NOMO-1 treated with DMSO at 0.1 percent for 48 hours (cell line): Measurements from ENCODE around the gene ZDHHC9.
A peak's percentile ranks its signal among the peaks of the same experiment; 100 is the strongest.

Experiments used
- DNase-seq: peaks from one replicate; lab custom pipeline; 2025; ENCODE audit not compliant: unreplicated experiment; lab: John Stamatoyannopoulos, UW

Gene ZDHHC9

DNA sequence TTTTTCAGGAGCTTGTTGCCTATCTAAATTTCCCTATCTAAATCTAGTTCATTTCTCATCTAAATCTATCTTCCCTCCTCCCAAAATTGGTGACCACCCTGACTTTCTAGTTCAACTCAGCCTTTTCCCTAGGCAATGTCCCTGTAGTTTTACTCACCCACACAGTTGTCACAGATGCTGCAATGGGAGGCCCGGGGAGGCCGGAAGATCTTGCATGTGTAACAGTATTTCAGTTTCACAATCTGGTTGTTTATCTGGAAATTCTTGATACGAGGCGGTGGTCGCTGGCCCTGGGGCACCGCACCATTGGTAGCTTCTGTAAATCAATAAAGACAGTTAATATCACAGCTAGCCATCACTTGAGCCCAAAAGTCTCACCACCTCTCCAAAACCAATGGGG lies 20.2 kb downstream of the ZDHHC9 start:
- no peak for DNase-seq

DNA sequence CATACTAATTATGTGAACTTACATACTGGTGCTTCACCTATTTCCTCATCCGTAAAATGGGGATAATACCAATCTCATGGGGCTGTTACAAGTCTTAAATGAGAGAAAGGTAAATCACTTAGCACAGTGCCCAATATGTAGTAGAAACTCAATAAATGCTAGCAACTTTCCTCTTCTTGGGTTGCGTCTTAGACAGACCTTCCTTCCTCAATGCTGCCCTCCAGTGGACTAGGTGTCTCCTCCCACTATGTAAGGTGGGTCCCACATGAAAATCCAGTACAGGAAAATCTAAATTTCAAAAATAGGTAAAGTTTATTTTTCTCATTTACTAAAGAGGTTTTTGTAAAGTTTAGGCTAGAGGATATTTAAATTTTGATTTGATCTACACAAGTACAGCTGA lies 20.6 kb downstream of the ZDHHC9 start:
- DNase-seq = peak; percentile 66

DNA sequence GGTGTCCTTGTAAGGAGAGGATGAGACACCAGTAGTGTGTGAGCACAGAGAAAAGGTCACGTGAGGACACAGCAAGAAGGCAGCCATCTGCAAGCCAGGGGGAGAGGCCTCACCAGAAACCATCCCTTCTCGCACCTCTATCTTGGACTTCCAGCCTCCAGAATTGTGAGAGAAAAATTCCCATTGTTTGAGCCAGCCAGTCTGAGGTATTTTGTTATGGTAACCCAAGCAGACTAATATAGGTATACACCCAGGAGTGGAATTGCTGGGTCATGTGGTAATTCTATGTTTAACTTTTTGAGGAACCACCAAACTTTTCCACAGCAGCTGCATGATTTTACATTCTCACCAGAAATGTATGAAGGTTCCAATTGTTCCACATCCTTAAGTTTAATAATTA lies 25.6 kb downstream of the ZDHHC9 start:
- DNase-seq = no peak

DNA sequence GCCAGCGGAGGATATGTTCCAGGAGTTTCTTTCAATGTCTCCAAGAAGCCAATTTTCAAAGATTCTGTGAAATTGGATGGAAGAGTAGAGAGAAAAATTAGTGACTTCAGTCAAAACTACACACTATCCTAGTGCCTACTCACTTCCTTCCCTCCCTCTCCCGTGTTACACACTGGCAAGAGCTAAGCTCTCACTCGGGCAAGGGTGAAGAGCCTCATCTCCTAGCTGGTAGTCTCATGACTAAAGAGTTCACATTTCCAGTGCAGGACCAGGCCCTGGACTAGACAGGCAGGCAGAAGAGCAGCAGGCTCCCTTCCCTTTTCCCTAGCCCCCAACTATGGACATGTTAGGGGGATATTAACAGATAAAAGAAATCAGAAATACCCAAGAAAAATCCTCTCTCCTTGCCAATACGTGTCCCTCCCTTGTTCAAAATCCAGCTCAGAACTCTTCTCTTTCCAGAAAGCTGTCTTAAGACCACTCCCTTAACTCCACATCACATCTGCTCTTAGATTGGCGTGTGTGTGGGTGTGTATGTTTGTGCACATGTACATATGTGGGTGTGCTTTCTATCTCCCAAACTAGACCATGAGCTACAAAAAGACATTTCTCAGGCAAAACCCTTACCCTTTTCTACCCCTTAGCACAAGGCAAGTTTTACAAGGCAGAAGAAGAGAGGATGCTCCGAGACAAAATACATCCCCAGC lies 29.9 kb downstream of the ZDHHC9 start:
- no peak for DNase-seq

DNA sequence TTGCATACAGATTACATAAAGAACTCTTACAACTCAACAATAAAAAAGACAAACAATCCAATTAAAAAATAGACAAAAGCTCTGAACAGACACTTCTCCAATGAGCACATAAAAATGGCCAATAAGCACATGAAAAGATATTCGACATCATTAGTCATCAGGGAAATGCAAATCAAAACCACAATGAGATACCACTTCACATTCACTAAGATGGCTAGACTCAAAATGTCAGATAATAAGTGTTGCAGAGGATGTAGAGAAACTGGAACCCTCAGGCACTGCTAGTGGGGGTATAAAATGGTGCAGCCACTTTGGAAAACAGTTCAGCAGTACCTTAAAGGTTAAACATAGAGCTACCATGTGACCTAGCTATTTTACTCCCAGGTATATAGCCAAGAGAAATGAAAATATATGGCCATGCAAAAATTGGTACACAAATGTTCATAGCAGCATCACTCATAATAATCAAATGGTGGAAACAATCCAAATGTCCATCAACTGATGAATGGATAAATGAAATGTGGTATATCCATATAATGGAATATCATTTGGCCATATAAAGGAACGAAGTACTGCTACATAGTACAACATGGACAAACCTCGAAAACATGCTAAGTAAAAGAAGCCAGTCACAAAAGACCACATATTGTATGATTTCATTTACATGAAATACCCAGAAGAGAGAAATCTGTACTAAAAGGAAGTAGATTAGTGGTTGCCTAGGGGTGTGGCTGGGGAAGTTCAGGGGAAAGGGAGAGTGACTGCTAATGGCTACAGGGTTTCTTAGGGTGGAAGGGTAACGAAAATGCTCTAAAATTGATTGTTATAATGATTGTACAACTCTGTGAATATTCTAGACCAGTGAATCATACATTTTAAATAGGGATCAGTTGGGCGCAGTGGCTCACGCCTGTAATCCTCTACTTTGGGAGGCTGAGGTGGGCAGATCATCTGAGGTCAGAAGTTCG lies 34.6 kb downstream of the ZDHHC9 start:
- peak; percentile 68 for DNase-seq

DNA sequence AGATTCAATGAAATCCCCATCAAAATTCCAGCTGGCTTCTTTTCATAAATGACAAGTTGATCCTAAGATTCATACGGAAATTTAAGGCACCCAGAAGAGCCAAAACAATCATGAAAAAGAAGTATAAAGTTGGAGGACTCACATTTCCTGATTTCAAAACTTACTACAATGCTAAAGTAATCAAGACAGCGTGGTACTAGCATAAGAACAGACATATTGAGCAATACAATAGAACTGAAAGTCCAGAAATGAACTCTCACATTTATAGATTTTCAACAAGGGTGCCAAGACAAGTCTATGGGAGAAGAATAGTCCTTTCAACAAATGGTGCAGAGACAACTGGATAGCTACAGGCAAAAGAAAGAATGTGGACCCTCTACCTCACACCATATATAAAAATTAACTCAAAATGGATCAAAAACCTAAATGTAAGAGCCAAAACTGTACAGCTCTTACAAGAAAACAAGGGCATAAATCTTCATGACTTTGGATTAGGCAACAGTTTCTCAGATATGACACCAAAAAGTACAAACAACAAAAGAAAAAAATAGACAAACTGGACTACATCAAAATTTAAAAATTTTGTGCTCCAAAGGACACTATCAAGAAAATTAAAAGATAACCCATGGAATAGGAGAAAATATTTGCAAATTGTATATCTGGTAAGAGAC lies 35.4 kb downstream of the ZDHHC9 start:
- DNase-seq = peak; percentile 27

DNA sequence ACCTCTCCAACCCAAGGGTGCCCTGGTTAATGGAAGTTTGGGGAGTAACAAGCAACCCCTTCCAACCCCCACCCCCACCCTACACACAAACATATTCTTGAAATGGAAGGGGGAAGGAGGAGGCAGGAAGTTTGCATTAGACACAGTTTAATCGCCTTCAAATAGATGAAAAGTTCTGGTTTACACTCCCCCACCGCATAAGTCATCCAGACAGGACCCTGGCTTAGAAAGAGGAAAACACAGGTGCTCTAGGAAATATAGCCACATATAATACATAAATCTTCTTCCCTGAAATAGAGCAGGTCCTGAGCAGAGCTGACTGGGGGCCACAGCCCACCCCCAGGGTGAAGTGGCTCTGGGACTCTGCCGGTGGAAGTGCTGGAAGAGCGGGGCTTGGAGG lies 38.9 kb downstream of the ZDHHC9 start:
- no peak for DNase-seq

DNA sequence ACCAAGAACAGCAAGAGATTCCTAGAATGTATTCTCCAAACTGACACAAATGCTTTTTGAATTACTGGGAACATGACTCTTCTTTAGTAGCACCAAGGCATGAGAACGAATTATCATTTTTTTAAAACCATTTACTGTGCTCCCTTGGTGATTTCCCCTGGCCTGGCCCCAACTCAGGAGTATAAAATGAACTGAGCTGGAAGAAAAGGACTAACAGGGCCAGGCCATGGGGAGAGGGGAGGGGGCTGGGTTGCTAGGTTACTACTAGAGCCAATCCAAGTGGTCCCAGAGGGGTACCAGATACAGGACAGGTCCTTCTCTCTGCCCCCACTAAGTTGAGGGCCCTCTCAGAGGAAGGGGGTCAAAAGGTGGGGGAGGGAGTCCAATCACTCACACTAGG lies 40.8 kb downstream of the ZDHHC9 start:
- no peak for DNase-seq

DNA sequence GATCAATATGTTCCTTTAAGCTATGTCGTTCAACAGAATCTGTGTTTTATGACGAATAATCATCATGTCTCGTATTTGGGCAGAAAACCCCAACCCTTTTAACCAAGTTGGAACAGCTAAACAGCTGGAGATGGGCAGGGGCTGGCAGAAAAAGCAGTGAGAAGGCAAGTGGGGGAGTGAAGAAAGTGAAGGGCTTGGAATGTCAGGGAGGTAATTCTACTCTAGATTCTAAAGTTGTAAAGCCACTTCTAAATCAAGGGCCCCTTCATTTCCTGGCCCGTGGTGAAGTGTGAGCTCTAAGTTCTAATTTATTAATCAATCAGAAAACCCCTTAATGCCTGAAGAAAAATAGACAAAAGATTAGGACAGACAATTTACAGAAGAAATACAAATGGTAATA lies 43.5 kb downstream of the ZDHHC9 start:
- DNase-seq = no peak

DNA sequence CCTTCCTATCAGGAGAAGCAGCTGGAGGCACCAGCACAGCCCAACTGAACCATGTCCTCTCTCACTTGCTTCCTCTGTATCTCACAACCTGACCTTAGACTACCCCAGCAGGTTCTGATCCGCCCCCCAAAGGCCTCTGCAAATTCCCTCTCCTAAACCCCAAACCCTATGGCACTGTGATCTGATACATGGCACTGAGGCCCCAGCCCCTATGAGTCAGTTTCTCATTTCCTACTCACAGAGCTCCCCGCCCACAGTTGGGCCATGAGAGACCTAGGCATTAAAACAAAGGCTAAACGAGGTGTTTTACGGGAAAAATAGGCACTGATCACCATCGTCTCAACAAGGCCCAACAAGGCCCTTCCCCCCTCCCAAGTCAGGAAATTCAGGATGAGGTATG lies 44.8 kb downstream of the ZDHHC9 start:
- DNase-seq = no peak

DNA sequence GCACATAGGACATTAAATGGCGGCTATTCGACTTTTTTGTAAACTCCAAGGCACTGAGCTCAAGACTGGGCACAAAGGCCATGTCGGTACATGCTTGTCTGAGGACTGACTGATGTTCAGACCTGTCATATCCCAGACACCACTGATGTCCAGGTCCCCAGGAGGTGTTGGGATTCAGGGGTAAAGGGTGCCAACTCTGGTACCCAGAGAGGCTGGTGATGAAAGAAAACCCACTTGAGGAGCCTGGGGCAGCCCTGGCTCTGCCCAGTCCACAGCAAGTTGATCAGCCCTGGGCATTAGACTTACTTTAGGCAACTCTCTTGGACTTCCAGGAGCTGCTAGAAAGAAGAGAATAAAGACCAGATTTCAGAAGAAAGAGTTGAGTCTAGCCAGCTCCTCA lies 45.2 kb downstream of the ZDHHC9 start:
- DNase-seq = no peak

DNA sequence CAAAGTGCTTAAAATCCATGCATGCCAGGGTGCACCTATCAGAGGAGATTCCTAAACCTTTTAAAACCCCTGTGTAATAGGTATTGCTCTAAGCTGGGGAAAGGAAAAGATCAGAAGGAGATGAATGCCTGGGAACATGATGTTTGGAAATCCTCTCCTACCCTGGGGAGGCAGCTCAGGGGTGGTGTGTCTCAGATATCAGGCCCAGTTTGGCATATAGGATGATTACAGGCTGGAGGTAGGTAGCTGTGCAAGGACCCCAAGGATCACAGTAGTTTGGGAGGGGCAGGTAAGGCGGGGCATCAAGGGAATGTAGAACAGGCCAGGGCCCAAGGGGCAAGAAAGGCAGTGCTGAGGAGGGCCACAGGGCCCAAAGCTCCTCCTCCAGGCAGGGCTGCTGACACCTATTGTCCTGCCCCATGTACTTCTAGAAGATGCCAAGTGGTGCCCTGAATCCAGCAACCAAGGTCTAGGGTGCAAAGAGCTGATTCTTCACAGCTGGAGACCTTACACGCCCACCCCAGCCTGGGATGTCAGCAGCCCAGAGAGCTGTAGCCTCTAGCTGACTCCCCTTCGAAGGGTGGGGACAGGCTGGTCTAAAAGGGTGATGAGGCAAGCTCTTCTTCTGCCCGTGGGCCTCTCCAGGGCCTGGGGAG lies 46.3 kb downstream of the ZDHHC9 start:
- DNase-seq = no peak

DNA sequence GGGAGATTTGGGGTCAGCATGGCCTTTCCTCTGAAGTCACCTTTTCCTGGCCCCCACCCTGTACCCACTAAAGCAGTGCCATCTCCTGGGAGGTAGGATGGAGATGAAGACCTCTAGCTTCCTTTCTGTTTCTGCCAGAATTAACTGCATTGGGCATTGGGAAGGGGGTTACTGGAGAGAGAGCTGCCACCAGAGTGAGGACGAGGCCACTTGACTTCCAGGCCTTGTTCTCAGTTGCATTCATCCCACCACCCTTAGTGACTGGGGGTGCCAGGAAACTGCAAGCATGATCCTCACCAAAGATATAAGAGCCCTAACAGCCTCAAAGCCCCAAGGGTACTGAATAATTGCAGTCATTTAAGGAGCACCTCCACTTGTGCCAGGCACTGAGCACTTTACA lies 48.1 kb downstream of the ZDHHC9 start:
- no peak for DNase-seq

DNA sequence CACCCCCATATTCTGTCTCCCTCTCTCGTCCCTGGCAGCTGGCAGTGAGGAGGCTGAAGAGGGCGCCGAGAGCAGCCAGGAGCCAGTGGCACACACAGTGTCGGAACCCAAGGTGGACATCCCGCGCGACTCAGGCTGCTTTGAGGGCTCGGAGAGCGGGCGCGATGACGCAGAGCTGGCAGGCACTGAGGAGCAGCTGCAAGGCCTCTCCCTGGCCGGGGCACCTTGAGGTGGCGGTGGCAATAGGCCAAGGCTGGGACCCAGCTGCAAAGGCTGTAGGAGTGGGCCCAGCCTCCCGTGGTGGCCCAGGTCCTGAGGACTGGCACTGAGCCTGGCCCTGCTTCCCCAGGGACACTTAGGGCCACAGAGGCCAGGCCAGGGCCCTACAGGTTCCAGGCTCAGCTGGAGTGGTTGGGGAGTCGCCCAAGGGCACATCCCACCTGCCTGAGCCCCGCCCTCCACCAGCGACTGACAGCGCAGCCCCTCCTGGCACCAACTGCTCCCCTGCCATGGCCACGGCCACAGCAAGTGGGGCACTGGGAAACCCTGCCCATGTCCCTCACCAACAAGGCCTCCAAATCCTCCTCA lies 50.0 kb downstream of the ZDHHC9 start:
- DNase-seq = no peak

DNA sequence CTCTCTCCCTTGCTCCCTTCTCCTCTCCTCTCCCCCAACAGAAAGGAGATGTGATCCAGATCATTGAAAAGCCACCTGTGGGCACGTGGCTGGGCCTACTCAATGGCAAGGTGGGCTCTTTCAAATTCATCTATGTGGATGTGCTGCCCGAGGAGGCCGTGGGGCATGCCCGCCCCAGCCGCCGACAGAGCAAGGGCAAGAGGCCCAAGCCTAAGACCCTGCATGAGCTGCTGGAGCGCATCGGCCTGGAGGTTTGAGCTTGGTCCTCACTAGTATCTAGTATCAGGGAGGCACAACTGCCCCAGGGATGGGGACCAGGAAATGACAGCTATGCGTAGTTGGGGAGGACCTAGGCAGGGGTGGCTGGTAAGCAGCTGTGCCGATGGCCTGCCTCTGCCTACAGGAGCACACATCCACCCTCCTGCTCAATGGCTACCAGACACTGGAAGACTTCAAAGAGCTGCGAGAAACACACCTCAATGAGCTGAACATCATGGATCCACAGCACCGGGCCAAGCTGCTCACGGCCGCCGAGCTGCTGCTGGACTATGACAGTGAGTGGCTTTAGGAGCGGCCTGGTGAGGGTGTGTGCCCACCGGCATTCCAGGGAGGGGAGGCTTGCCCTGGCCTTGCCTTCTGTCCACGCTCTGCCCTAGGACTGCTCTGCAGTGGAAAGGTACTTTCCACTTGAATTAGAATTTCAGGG lies 50.9 kb downstream of the ZDHHC9 start:
- no peak for DNase-seq

DNA sequence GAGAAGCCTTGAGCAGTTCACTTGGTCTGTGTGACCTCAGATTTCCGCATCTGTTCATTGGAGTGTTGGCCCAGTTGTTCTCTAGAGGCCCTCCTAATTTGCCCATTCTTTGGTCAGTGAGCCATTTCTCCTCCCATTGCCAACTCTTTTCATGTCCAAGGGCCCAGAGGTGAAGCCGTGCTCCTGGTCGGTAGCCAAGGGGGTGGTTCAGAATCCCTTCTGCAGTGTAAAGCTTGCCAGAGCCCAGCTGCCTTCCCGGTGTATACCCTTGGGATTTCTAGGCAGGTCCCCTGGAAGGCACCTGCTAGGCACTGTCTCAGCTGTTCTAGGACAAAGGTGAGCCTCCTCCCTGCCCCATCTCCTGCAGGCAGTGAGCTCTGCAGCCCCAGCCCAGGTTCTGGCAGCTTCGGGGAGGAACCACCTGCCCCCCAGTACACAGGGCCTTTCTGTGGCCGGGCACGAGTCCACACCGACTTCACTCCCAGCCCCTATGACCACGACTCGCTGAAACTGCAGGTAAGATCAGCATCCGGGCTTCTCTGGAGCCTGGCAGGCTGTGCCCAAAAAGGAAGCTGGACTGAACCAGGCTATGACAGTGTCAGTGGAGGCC lies 51.6 kb downstream of the ZDHHC9 start:
- DNase-seq = no peak

DNA sequence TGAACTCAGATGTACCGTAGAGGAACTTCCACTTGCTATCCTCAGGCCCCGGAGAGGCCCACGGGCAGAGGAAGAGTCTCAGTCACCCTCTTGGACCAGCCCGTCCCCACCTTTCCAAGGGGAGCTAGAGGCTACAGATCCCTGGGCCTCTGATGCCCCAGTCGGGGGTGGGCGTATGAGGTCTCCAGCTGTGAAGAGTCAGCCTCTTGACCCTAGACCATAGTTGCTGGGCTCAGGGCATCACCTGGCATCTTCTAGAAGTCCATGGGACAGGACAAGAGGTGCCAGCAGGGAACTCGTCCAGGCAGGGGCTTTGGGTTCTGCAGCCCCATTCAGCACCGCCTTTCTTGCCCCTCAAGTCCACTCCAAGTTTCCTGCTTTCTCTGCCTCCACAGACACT lies 52.4 kb downstream of the ZDHHC9 start:
- DNase-seq = no peak

DNA sequence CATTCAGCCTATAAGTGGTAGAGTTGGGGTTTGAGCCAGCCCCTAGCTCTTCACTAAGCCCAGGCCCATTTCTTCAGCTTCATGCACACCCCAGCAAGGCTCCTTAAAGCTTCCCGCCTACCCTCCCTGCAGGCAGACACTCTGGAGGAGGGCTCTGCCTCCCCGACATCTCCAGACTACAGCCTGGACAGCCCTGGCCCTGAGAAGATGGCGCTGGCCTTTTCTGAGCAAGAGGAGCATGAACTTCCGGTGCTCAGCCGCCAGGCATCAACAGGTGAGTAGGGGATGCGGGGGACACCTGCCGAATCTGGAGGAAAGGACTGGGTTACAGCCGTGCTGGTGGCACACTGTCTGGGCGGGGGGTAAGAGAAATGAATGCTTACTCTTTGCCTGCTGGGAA lies 52.9 kb downstream of the ZDHHC9 start:
- DNase-seq = no peak

DNA sequence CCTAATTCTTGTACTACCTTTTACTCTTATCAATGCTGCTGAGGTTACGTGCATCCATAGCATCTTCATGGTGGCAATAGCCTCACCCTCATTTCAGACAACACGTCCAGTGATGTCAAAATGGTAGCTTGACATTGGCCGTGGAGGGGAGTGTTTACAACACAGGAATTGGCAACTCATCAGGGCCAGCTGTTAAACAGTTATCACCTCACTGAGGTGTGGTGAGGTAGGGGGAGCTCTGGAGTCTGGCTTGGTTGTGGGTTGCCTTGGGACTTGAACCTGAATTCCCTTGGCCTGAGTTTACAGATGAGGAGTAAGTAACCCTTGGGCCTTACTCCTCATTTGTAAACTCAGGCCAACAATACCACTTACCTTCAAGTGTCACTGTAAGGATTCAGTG lies 53.5 kb downstream of the ZDHHC9 start:
- no peak for DNase-seq

DNA sequence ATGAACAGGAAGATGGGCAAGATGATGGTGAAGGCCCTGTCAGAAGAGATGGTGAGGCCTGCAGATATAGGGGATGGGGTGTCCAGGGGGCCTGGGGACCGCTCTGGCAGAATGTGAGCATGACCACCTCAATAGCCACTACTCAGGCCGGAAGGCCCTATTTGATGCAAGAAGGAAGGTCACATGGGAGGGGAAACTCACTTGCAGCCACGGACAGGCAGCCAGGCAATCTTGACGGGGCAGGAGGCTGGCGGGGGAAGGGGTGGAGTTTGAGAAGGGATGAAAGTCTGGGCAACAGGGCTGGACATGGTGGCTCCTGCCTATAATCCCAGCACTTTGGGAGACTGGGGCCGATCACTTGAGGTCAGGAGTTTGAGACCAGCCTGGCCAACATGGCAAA lies 55.2 kb downstream of the ZDHHC9 start:
- DNase-seq = no peak
